Stimulated activated CD8-positive, alpha-beta memory T cell treated with anti-CD3 and anti-CD28 coated beads, Interleukin-15, amount 100 ng/mL, for 1 hour (primary cell): ENCODE data around the gene LOX.

Source experiments
- DNase-seq: peaks from one replicate; pipeline ENCODE4 v3.0.0-alpha.2; 2020; ENCODE audit warnings: low read depth

Gene LOX

GRCh38 chr5:122053181-122054109 is 24.6 kb downstream of the LOX start:
- DNase-seq = no peak

GRCh38 chr5:122051569-122051968 is 26.5 kb downstream of the LOX start:
- DNase-seq = no peak

- no peak for DNase-seq
Observed at GRCh38 chr5:122050959-122051358, 27.1 kb downstream of the LOX start.

- no peak for DNase-seq
Observed at GRCh38 chr5:122040636-122041302, 37.3 kb downstream of the LOX start.

GRCh38 chr5:122036326-122036725 is 41.7 kb downstream of the LOX start:
- DNase-seq = no peak

GRCh38 chr5:122035913-122036312 is 42.1 kb downstream of the LOX start:
- no peak for DNase-seq

- DNase-seq = no peak
Observed at GRCh38 chr5:122031836-122032235, 46.2 kb downstream of the LOX start.

GRCh38 chr5:122030251-122030650 is 47.8 kb downstream of the LOX start:
- DNase-seq = no peak

GRCh38 chr5:122029818-122030217 is 48.2 kb downstream of the LOX start:
- DNase-seq = no peak

- DNase-seq = no peak
Observed at GRCh38 chr5:122022966-122023365, 55.1 kb downstream of the LOX start.

- no peak for DNase-seq
Observed at GRCh38 chr5:122019919-122020590, 58.0 kb downstream of the LOX start.

GRCh38 chr5:122015471-122015870 is 62.6 kb downstream of the LOX start:
- DNase-seq = no peak

- DNase-seq = no peak
Observed at GRCh38 chr5:122014236-122014935, 63.7 kb downstream of the LOX start.
